HG02642 (cell line): ENCODE results near the gene TFF1.
"Not testable (repeated sequence)": the region's sequence is repeated elsewhere in the genome, so short reads cannot be mapped to it uniquely, and the experiment has no call there.

ENCODE experiments used
- ATAC-seq: cut with Tn5 transposase; IDR thresholded peaks from one replicate; pipeline ENCODE4 v1.9.1; 2021; ENCODE audit warnings: mild to moderate bottlenecking; ENCODE audit not compliant: unreplicated experiment, poor library complexity

The TFF1 gene

GRCh38 chr21:42366292-42367010 is at the start of gene TFF1:
TSS of gene TFF1 (minus strand) at chr21:42366535. CDS start at chr21:42366495, 40 bp downstream.
- ATAC-seq = no peak

- ATAC-seq = peak; percentile 69
Measured at GRCh38 chr21:42414928-42415769, 48.8 kb upstream of the TFF1 start.

GRCh38 chr21:42414553-42414927 is 48.2 kb upstream of the TFF1 start:
- no peak for ATAC-seq

GRCh38 chr21:42414066-42414465 is 47.7 kb upstream of the TFF1 start:
- ATAC-seq = no peak

GRCh38 chr21:42413500-42413899 is 47.2 kb upstream of the TFF1 start:
- ATAC-seq = no peak

GRCh38 chr21:42413093-42413492 is 46.8 kb upstream of the TFF1 start:
- ATAC-seq = no peak

- no peak for ATAC-seq
Measured at GRCh38 chr21:42412636-42412933, 46.2 kb upstream of the TFF1 start.

GRCh38 chr21:42411891-42412635 is 45.7 kb upstream of the TFF1 start:
- ATAC-seq = no peak

- ATAC-seq = no peak
Measured at GRCh38 chr21:42411197-42411869, 45.0 kb upstream of the TFF1 start.

GRCh38 chr21:42409366-42409765 is 43.0 kb upstream of the TFF1 start:
- ATAC-seq = no peak

GRCh38 chr21:42408718-42409117 is 42.4 kb upstream of the TFF1 start:
- ATAC-seq = not testable (repeated sequence)

- no peak for ATAC-seq
Measured at GRCh38 chr21:42407476-42407875, 41.1 kb upstream of the TFF1 start.

- no peak for ATAC-seq
Measured at GRCh38 chr21:42406866-42407265, 40.5 kb upstream of the TFF1 start.

GRCh38 chr21:42406201-42406621 is 39.9 kb upstream of the TFF1 start:
- no peak for ATAC-seq

GRCh38 chr21:42405064-42406013 is 39.0 kb upstream of the TFF1 start:
- ATAC-seq = no peak

GRCh38 chr21:42404539-42404938 is 38.2 kb upstream of the TFF1 start:
- no peak for ATAC-seq

- ATAC-seq = no peak
Measured at GRCh38 chr21:42403611-42404231, 37.4 kb upstream of the TFF1 start, which contains the start of gene UBASH3A. TSS of gene UBASH3A (plus strand) at chr21:42403902. CDS start at chr21:42403946, 44 bp downstream.

- ATAC-seq = no peak
Measured at GRCh38 chr21:42401820-42402251, 35.5 kb upstream of the TFF1 start.

GRCh38 chr21:42401154-42401553 is 34.8 kb upstream of the TFF1 start:
- no peak for ATAC-seq
